A673 (cell line): ENCODE measurements around the gene POLA1. TPM values are rescaled to one million over a fixed set of nuclear protein-coding genes. Genes with fewer than 3 reads are reported as not detected.

ENCODE experiments used
- BruUV-seq: library from RNA; stranded (reverse); fragments of 400-500 nt; replicated peaks from 2 replicates; lab custom pipeline; 2021; lab: Mats Ljungman, UMichigan
- CTCF ChIA-PET: fragments of 300-600 bp; sonication (Branson Sonifier 250); formaldehyde crosslinking; loops from one replicate; lab custom pipeline; 2022; ENCODE audit warnings: antibody characterized with exemption; lab: Charles Lee
- POLR2A ChIA-PET: fragments of 300-600 bp; sonication (Branson Sonifier 250); formaldehyde crosslinking; loops from one replicate; lab custom pipeline; 2022; ENCODE audit warnings: antibody characterized with exemption; ENCODE audit not compliant: low non-redundant PET; lab: Charles Lee
- DNase-seq: peaks from one replicate; pipeline ENCODE4 v3.0.0-alpha.2; 2015; ENCODE audit warnings: low spot score
- H3K27ac ChIP-seq: fragments of 200-600 bp; sonication (generic); 2 replicates; pipeline ENCODE4 v1.5.1; 2016; ENCODE audit warnings: mixed run types, low read depth, mild to moderate bottlenecking, mixed read lengths, antibody characterized with exemption, low read length; ENCODE audit not compliant: poor library complexity, severe bottlenecking
- H3K27me3 ChIP-seq: fragments of 200-600 bp; sonication (generic); replicated peaks from 2 replicates; pipeline ENCODE4 v1.6.1; 2017; ENCODE audit warnings: mixed run types, low read depth, mild to moderate bottlenecking, mixed read lengths, antibody characterized with exemption, low read length; ENCODE audit not compliant: insufficient read depth, poor library complexity
- H3K36me3 ChIP-seq: fragments of 200-600 bp; sonication (generic); 2 replicates; pipeline ENCODE4 v1.6.1; 2016; ENCODE audit warnings: mixed run types, mild to moderate bottlenecking, mixed read lengths, antibody characterized with exemption, low read length; ENCODE audit not compliant: insufficient read depth, poor library complexity, severe bottlenecking
- H3K4me1 ChIP-seq: fragments of 200-600 bp; sonication (generic); 2 replicates; pipeline ENCODE4 v1.6.1; 2017; ENCODE audit warnings: mixed run types, mild to moderate bottlenecking, mixed read lengths, antibody characterized with exemption, low read length; ENCODE audit not compliant: insufficient read depth, poor library complexity, severe bottlenecking
- H3K4me3 ChIP-seq: fragments of 200-600 bp; sonication (generic); 2 replicates; pipeline ENCODE4 v1.5.1; 2016; ENCODE audit warnings: low read depth, mixed run types, mild to moderate bottlenecking, mixed read lengths, low read length; ENCODE audit not compliant: poor library complexity, severe bottlenecking
- H3K9me3 ChIP-seq: fragments of 200-600 bp; sonication (generic); 2 replicates; pipeline ENCODE4 v1.6.1; 2016; ENCODE audit warnings: mixed run types, low read depth, mild to moderate bottlenecking, mixed read lengths, antibody characterized with exemption, low read length; ENCODE audit not compliant: poor library complexity, severe bottlenecking
- EZH2 ChIP-seq: fragments of 200-600 bp; sonication (generic); IDR thresholded peaks from 2 replicates; pipeline ENCODE4 v1.6.1; 2017; ENCODE audit warnings: borderline replicate concordance, low read depth, mild to moderate bottlenecking, mixed read lengths, antibody characterized with exemption, low read length; ENCODE audit not compliant: poor library complexity, severe bottlenecking
- intact Hi-C: fragments of 100-400 bp; cut with micrococcal nuclease; formaldehyde crosslinking; loops from one replicate; pipeline ENCODE4 v1.10.0; 2022; ENCODE audit not compliant: unreplicated experiment
- total RNA-seq: library from RNA; stranded (reverse); gene quantifications from 2 replicates; pipeline ENCODE4 v1.2.3, GENCODE V29; 2021
- TF ChIP-seq, protein P1 (sequence below): fragments of 300-800, 200-600 bp; sonication (generic); conservative IDR thresholded peaks from 2 replicates; pipeline ENCODE4 v1.5.1; 2017; ENCODE audit warnings: low read depth, mild to moderate bottlenecking, antibody characterized with exemption, low read length, moderate library complexity, mixed read lengths

Gene POLA1
- total RNA-seq, 1 experiment from 2014 or later, result 44.9 TPM

DNA sequence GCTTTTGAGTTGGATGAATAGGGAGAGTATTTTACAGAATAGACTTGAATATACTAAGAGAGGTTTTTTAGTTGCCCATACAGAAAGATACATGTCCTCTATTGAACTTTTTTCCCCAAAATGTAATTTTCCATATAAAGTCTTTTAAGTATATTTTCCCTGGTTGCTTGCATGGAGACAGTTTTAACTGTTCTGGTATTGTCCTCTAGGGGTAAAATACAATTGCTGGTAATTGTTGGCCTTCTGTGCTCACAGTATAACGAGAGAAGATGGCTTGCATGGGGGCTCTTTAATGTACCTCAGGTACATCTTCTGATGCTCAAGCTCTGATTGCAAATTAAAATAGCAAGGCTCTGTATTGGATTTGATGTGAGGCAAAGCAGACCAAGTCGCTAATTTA, 186.0 kb downstream of the POLA1 start:
- peaks cover 23% of the 10 kb centered on the region for H3K27me3 ChIP-seq
- H3K27ac ChIP-seq, result no peak overlapping the region
- H3K9me3 ChIP-seq, result no peaks in the 10 kb centered on the region
- H3K4me1 ChIP-seq, result no peaks in the 10 kb centered on the region
- intact Hi-C loops, result no loop called here
- ChIA-PET POLR2A (no interaction called here), CTCF (no interaction called here)
- no peaks in the 10 kb centered on the region for H3K36me3 ChIP-seq
- H3K4me3 ChIP-seq, result no peak overlapping the region
- TF ChIP-seq, protein P1, sequence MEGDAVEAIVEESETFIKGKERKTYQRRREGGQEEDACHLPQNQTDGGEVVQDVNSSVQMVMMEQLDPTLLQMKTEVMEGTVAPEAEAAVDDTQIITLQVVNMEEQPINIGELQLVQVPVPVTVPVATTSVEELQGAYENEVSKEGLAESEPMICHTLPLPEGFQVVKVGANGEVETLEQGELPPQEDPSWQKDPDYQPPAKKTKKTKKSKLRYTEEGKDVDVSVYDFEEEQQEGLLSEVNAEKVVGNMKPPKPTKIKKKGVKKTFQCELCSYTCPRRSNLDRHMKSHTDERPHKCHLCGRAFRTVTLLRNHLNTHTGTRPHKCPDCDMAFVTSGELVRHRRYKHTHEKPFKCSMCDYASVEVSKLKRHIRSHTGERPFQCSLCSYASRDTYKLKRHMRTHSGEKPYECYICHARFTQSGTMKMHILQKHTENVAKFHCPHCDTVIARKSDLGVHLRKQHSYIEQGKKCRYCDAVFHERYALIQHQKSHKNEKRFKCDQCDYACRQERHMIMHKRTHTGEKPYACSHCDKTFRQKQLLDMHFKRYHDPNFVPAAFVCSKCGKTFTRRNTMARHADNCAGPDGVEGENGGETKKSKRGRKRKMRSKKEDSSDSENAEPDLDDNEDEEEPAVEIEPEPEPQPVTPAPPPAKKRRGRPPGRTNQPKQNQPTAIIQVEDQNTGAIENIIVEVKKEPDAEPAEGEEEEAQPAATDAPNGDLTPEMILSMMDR, result no peak
- TF ChIP-seq EZH2, result no peak
- BruUV-seq, result no TSS peak
- DNase-seq, result no peak

DNA sequence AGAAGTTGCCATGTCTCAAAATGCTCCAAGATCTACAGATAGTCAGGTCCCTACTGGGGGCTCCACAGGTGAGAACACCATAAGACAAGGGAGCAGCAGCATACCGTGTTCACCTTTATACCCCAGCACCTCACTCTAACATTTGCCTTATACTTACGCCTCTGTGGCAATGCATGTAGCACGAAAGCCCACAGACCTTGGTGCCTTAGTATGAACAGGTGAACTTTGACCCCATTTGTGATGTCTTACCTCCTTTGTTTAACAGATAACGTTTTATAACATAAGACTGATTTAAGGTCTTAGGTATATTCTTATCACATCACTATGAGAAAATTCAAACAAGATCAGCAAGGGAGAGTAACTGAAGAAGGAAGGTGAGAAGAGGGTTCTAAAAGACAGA, 193.2 kb downstream of the POLA1 start:
- no peak for TF ChIP-seq EZH2
- TF ChIP-seq, protein P1, result no peak
- H3K36me3 ChIP-seq, result no peaks in the 10 kb centered on the region
- CTCF ChIA-PET, result no interaction called here
- intact Hi-C loops, result no loop called here
- H3K27ac ChIP-seq, result no peak overlapping the region
- peaks cover 9% of the 10 kb centered on the region for H3K27me3 ChIP-seq
- DNase-seq, result no peak
- no TSS peak for BruUV-seq
- no peaks in the 10 kb centered on the region for H3K4me1 ChIP-seq
- no peaks in the 10 kb centered on the region for H3K9me3 ChIP-seq
- POLR2A ChIA-PET, result no interaction called here
- H3K4me3 ChIP-seq, result no peak overlapping the region

DNA sequence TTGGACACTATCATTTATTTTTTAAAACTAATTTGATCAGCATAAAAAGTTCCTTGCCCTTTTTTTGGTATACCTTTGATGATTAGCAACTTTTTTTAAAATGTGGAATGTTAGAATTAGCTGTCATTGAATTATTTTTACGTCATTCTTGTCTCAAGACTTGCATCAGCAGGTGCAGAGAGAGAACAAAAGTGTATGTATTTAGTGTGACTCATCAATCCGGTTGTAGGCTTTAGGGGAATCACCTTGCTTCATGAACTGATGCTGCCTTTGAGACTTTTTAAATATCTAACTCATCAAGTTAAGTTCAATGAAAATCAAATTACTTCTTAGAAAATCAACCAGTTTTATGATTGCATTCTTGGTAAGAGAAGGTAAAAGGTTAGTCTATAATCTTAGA, 197.0 kb downstream of the POLA1 start:
- H3K4me3 ChIP-seq, result no peak overlapping the region
- H3K36me3 ChIP-seq, result no peaks in the 10 kb centered on the region
- ChIA-PET CTCF (no interaction called here), POLR2A (no interaction called here)
- intact Hi-C loops, result no loop called here
- no peaks in the 10 kb centered on the region for H3K4me1 ChIP-seq
- no peak for DNase-seq
- H3K27me3 ChIP-seq, result peaks cover 13% of the 10 kb centered on the region
- no peaks in the 10 kb centered on the region for H3K9me3 ChIP-seq
- H3K27ac ChIP-seq, result no peak overlapping the region
- BruUV-seq, result no TSS peak
- TF ChIP-seq, protein P1, result no peak
- TF ChIP-seq EZH2, result no peak
